HTR-8/SVneo (cell line): ENCODE results near the gene LZTR1.

ENCODE experiments used
- DNase-seq: peaks from one replicate; pipeline ENCODE4 v3.0.0; 2011; ENCODE audit warnings: low spot score, mixed read lengths; ENCODE audit not compliant: insufficient read length
- FAIRE-seq: peaks from 2 replicates; lab custom pipeline; 2011; peaks lifted over from hg19 to GRCh38; lab: Jason Lieb, UNC

Gene LZTR1

GRCh38 chr22:20979243-20979809 is 2.8 kb upstream of the LZTR1 start:
- DNase-seq (no peak), FAIRE-seq (no peak)

- DNase-seq (no peak), FAIRE-seq (no peak)
Observed at GRCh38 chr22:20979940-20980453, 2.1 kb upstream of the LZTR1 start.

- FAIRE-seq (no peak), DNase-seq (no peak)
Observed at GRCh38 chr22:20980523-20980922, 1.6 kb upstream of the LZTR1 start.

DNA sequence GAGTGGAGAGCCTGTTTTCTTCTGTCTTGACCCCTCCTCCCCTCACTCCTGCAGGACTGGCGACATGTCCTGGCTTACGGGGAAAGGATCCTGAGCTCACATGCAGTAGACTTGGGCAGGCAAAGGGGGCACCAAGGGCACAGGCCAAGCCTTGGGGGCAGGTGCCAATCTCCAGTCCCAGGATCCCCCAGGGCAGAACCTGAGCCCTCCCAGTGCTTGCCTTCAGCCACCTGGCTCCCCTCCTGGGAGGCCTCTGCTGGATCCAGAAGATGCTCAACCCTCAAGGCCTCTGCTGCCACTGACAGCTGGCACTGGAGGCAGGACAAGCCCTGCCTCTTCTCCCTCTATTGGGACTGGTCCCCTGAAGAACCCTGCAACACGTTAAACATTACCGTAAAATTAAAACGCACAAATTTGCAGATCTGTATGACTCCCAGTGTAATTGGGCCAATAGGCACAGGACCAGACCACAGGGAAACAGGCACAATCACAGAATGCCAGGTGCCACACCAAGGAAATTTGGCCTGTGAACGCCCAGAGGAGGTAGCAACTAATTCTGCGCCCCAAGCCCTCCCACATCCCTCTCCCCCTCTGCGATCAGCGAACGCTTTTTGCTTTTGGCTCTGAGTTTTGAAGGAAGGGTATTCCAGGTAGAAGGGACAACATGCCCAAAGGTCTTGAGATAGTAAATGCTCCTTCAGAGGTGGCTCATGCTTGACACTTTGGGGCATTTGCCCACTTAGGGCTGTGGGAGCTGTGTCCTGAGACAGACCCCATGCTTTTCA is 967 bp upstream of the LZTR1 start:
- DNase-seq (no peak), FAIRE-seq (no peak)

- no peak for FAIRE-seq
Observed at GRCh38 chr22:20982563-20982882, 426 bp downstream of the LZTR1 start.

GRCh38 chr22:20983081-20983771 is 1.1 kb downstream of the LZTR1 start:
- no peak for DNase-seq

More at GRCh38 chr22:20982563-20982882, 426 bp downstream of the LZTR1 start:
- no peak for DNase-seq

GRCh38 chr22:20985720-20986119 is 3.6 kb downstream of the LZTR1 start:
- DNase-seq (no peak), FAIRE-seq (no peak)

More at GRCh38 chr22:20983081-20983771, 1.1 kb downstream of the LZTR1 start:
- no peak for FAIRE-seq

- no peak for FAIRE-seq
- no peak for DNase-seq
Observed at GRCh38 chr22:20986365-20986764, 4.3 kb downstream of the LZTR1 start.

DNA sequence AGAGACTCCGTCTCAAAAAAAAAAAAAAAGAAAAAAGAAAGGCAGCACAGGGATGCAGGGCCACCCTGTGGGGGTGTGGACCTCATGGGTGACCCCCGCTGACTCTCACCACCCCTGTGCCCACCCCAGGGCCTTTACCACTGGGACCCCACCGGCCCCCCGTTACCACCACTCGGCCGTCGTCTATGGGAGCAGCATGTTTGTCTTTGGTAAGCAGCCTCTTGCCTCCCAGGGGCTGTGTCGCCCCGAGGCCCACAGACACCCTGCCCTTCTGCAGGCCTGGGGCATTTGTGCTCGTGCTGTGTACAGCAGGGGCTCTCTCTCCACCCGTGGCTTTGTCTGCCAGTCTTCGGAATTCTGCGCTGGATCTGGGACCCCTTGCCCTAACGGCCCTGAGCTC is 5.3 kb downstream of the LZTR1 start:
- no peak for FAIRE-seq
- no peak for DNase-seq

DNA sequence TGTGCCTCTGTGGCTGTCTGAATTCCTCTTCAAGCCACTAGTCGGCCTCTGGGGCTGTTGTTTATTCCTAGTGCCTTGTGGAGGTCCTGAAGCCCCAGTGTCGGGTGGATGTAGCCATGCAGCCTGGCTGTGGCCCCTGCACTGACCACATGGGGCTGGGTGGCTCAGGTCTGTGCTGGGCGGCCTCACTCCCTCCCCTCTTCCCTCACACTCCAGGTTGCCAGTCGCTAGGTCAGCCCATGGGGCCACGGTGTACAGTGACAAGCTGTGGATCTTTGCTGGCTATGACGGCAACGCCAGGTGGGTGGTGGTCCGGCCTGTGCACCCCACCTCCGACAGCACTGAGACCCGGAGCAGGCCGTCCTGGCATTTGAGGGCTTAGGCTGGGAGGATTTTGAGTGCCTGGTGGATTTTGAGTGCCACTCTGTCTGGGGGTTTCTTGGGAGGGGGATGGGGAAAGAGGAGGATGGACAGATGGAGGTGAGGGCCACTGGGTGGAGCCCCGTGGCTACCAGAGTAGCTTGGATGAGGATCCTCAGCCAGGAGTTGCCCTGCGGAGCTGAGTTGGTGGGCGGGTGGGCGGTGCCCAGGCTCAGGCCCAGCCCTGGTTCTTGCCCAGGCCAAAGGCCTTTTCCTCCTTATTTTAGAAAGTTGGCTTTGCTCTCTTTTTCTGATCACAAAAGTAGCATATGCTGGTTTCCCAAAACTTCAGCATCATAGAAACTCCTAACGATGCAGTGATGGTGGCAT is 6.7 kb downstream of the LZTR1 start:
- no peak for DNase-seq
- no peak for FAIRE-seq

DNA sequence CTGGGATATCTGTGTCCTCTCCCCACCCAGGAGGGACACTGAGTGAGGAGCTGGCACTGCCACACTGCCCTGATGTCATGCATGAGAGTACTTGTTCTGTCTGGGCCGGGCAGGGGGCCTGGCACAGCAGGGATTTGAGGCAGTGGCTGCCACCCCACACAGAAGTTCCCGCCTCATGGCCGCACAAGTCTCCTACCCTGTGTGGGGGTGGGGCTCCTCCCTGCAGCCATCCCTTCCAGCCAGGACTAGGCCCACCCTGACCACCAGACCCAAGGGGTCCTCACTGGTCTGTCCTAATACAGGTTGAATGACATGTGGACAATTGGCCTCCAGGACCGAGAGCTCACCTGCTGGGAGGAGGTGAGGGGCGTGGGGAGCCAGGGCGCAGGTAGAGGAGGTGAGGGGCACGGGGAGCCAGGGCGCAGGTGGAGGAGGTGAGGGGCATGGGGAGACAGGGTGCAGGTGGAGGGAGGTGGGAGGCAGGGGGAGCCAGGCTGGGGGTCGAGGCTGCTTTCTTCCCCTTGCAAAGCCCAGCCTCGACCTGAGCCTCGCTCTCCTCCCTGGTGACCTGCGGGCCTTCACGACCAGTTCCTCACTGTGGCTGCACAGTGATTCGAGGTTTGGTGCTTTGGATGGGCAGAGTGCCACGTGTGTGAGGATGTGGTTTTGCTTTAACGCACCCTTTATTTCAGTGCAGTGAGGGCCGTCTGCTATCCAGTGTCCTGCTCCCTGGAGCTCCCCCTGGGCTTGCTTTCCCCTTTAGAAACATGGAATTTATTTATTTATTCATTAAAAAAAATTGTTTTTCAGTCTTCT is 7.4 kb downstream of the LZTR1 start:
- DNase-seq = no peak

DNA sequence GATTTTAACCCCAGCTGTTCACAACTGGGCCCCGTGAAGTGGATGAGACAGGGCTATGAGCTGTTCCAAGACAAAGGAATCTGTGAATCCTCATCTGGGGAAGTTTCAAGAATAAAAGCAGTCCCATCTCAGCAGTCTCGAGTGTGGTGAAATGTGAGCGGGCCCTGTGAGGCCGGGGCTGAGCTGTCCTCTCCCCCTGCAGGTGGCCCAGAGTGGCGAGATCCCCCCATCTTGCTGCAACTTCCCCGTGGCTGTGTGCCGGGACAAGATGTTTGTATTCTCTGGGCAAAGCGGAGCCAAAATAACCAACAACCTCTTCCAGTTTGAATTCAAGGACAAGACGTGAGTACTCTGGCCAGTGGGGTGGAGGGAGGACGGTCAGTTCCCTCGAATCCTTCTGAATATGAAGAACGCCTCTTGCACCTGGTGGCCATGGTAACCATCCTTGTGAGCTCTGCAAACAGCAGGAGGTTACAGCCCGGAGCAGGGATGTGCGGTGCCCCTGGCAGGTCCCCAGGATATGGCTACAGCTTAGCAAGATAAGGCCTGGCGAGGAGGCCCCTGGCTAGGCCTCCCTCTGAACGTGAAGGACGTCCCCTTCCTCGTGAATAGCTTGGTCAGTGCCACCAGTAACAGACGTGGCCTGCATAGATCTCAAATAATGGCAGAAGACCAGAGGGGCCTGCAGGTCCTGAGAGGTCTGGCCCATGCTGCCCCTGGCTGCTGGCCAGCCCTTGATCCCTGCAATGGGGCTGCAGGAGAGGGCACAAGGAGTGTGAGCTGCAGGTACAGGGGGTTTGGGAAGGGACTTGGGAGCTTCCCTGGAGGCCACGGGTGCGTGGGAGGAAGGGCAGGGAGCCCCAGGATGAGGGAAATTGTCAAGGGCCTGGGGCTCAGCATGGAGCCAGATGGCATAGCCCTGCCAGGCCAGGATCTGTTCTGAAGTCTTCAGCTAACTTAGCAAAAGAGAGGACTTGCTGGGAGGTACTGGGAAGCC is 8.4 kb downstream of the LZTR1 start:
- DNase-seq (no peak), FAIRE-seq (no peak)

More for the DNA sequence above, 7.4 kb downstream of the LZTR1 start:
- no peak for FAIRE-seq

DNA sequence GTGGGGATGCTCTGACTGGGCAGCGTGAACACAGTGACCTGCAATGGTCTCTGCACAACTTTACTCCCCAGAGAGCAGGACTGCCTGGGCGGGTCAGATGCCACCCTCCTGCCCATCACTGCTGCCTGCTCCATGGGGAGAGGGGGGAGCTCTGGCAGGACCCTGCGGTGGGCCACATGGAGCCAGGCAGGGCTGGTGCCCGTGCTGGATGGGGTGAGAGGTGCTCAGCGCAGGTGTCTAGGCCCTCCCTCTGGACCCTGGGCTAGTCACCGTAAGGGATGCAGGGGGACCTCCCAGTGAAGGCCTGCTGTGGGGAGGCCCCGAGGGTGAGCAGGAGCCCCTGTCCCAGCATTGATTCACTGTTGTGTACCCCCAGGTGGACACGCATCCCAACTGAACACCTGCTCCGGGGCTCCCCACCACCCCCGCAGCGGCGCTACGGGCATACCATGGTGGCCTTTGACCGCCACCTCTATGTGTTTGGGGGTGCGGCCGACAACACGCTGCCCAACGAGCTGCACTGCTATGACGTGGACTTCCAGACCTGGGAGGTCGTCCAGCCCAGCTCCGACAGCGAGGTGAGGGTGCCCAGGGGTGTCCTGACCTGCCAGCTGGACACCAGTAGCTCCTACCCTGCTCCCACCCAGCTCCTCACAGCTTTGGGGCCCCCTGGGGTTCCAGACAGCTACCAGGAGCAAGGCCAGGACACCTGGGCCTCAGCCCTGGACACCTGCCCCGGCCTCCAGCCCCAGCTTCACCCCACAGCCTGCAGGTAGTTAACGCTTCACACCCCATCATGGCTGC is 9.4 kb downstream of the LZTR1 start:
- DNase-seq (no peak), FAIRE-seq (no peak)

DNA sequence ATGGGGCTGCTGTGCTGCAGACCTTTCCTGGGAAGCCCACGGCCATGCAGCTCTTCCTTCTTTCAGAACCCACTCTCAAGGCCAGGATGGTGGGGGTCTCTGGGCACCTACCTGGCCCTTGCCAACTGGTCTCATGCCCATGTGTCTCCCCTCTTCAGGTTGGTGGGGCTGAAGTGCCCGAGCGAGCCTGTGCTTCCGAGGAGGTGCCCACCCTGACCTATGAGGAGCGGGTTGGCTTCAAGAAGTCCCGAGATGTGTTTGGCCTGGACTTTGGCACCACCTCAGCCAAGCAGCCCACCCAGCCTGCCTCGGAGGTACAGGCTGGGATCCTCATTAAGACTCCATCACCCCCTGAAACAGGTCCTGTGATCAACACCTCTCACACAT is 10.0 kb downstream of the LZTR1 start:
- no peak for DNase-seq
- no peak for FAIRE-seq

DNA sequence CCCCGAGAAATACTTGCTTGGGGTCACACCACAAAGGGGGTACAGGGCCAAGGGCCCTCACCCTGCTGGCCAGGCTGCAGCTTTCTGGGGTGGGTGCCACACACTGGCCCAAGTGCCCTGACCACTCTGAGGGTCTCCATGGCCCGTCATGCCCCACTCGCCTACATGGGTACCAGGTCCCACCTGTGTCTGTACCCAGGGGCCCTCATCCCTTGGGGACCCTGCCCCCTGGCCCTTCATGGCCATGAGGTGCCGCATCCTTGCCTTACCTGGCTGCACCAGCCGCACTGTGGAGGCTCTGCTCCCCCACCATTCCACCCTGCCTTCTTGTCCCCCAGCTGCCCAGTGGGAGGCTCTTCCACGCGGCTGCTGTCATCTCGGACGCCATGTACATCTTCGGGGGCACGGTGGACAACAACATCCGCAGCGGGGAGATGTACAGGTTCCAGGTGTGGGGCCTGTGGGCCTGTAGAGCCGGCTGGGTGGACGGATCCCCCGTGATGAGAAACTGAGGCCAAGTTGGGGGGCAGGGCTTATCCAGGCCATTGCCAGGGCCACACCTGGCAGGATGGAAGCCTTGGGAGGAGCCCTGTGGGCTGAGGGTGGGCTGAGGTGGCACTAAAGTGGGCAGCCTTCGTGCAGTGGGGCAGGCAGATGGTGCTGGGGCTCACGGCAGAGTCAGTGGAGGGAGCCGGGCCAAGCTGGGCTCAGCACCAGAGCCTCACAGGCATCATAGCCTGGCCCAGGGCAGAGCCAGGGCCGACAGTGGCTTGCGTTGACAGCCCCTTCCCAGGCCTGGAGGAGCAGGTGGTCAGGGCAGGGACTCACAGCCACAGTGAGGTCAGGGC is 10.6 kb downstream of the LZTR1 start:
- DNase-seq (no peak), FAIRE-seq (no peak)

- DNase-seq (no peak), FAIRE-seq (no peak)
Observed at GRCh38 chr22:20993304-20994127, 11.4 kb downstream of the LZTR1 start.
